ENCODE data around the gene ATF1. TPM values are rescaled to one million over a fixed set of nuclear protein-coding genes. Genes with fewer than 3 reads are reported as not detected.

The ATF1 gene
- total and polyA plus RNA-seq, 10 of the 15 experiments (the other 5 are each of a cell fraction or from before 2014, with no cell fraction given), result 15.4 to 92.0 (median 33.6) TPM

- TF ChIP-seq, protein P1, sequence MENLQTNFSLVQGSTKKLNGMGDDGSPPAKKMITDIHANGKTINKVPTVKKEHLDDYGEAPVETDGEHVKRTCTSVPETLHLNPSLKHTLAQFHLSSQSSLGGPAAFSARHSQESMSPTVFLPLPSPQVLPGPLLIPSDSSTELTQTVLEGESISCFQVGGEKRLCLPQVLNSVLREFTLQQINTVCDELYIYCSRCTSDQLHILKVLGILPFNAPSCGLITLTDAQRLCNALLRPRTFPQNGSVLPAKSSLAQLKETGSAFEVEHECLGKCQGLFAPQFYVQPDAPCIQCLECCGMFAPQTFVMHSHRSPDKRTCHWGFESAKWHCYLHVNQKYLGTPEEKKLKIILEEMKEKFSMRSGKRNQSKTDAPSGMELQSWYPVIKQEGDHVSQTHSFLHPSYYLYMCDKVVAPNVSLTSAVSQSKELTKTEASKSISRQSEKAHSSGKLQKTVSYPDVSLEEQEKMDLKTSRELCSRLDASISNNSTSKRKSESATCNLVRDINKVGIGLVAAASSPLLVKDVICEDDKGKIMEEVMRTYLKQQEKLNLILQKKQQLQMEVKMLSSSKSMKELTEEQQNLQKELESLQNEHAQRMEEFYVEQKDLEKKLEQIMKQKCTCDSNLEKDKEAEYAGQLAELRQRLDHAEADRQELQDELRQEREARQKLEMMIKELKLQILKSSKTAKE (IDR thresholded peaks at IDR 0.05; ENCODE audit: low read depth, poor library complexity, severe bottlenecking), result peak; percentile 19
- TF ChIP-seq, protein P2, sequence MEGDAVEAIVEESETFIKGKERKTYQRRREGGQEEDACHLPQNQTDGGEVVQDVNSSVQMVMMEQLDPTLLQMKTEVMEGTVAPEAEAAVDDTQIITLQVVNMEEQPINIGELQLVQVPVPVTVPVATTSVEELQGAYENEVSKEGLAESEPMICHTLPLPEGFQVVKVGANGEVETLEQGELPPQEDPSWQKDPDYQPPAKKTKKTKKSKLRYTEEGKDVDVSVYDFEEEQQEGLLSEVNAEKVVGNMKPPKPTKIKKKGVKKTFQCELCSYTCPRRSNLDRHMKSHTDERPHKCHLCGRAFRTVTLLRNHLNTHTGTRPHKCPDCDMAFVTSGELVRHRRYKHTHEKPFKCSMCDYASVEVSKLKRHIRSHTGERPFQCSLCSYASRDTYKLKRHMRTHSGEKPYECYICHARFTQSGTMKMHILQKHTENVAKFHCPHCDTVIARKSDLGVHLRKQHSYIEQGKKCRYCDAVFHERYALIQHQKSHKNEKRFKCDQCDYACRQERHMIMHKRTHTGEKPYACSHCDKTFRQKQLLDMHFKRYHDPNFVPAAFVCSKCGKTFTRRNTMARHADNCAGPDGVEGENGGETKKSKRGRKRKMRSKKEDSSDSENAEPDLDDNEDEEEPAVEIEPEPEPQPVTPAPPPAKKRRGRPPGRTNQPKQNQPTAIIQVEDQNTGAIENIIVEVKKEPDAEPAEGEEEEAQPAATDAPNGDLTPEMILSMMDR (IDR thresholded peaks at IDR 0.05 in 2 of 3, conservative IDR thresholded peaks at IDR 0.05 in 1 of 3; ENCODE audit: control insufficient read depth in 2 of 3, extremely low read depth in 1 of 3, insufficient read depth in 1 of 3, low read depth in 3 of 3, low read length in 3 of 3), result peak in 2 of 3 experiments; percentile 30 to 53; a peak in 3 of 6 replicates
- TF ChIP-seq ZNF24 (IDR thresholded peaks at IDR 0.05), result 0 out of 2 replicates have a peak, but pooled peaks have one; percentile 6
- TF ChIP-seq CREM (IDR thresholded peaks at IDR 0.05; ENCODE audit: low read depth), result peak; percentile 50
- TF ChIP-seq CREB1 (IDR thresholded peaks at IDR 0.05; ENCODE audit: low read depth), result peak; percentile 74
Observed at GRCh38 chr12:50825372-50825838, 61.5 kb downstream of the ATF1 start (continued).

- Histone ChIP-seq H3K79me2 (ENCODE audit: control insufficient read depth, insufficient read depth, low read length) (no peaks in the 10 kb centered on the region), H3K9ac (ENCODE audit: control insufficient read depth, insufficient read depth, low read length) (no peak overlapping the region), H3K27me3 (replicated peaks in 1 of 2; ENCODE audit: control insufficient read depth in 2 of 2, insufficient read depth in 2 of 2, low read length in 1 of 2) (no peaks in the 10 kb centered on the region), H3K4me3 (no peak overlapping the region), H3K36me3 (ENCODE audit: control insufficient read depth in 2 of 2, insufficient read depth in 2 of 2, low read length in 1 of 2) (no peaks in the 10 kb centered on the region), H3K4me1 (ENCODE audit: control insufficient read depth, insufficient read depth, low read length) (no peaks in the 10 kb centered on the region), H3K27ac (ENCODE audit: control insufficient read depth, insufficient read depth) (no peak overlapping the region), H3K4me2 (ENCODE audit: control insufficient read depth, insufficient read depth) (no peak overlapping the region), H2AFZ (ENCODE audit: control insufficient read depth, low read depth, low read length) (no peak overlapping the region), H4K20me1 (ENCODE audit: control insufficient read depth, insufficient read depth) (no peaks in the 10 kb centered on the region), H3K9me3 (replicated peaks; ENCODE audit: control insufficient read depth, insufficient read depth, low read length) (no peaks in the 10 kb centered on the region; the same call in 2 of the 3 replicates)
- no peak for FAIRE-seq
- ATAC-seq, result no peak
- intact Hi-C loops (cut with micrococcal nuclease; ENCODE audit: unreplicated experiment), result loop anchor here (5.0 to 10.0 kb wide), 2 partner anchors 199 to 427 kb away; partner anchors contain the start of gene SLC11A2
- in situ Hi-C loops (cut with MboI), result loop anchor here (5.0 kb wide), 1 partner anchor 164 kb away; no protein-coding TSS in a partner anchor
- BruUV-seq (replicated peaks), result no TSS peak
- ChIA-PET SMC1A (ENCODE audit: uncharacterized antibody, unreplicated experiment) (interaction anchor here (1.2 to 7.3 kb wide), 4 partner anchors 15 to 424 kb away, joined by 4 to 129 read pairs (median 18); partner anchors contain the start of gene SLC11A2), POLR2A (no interaction called here), CTCF (interaction anchor here (1.3 to 5.6 kb wide), 5 partner anchors 63 to 513 kb away, joined by 8 to 149 read pairs (median 40); partner anchors contain the start of gene SLC11A2), RAD21 (ENCODE audit: unreplicated experiment) (interaction anchor here (3.9 to 5.7 kb wide), 3 partner anchors 158 to 513 kb away, joined by 31 to 114 read pairs (median 43); partner anchors contain the start of gene SLC11A2)
- no peak for DNase-seq (ENCODE audit: low read depth, low spot score)
- WGBS (ENCODE audit: insufficient coverage, insufficient replicate concordance, low lambda C conversion rate, missing lambda C conversion rate), result 93% methylated on average over 1 of the region's 1 CpG
- TF ChIP-seq RCOR1 (conservative IDR thresholded peaks at IDR 0.05; ENCODE audit: low read depth, low read length), result no peak
- TF ChIP-seq PRDM15 (CRISPR knock-in tag; IDR thresholded peaks at IDR 0.05), result no peak
- no peak for TF ChIP-seq KLF5 (IDR thresholded peaks at IDR 0.05; ENCODE audit: partially characterized antibody)
- no peak for TF ChIP-seq ETV6 (conservative IDR thresholded peaks at IDR 0.05 in 1 of 2, IDR thresholded peaks at IDR 0.05 in 1 of 2; ENCODE audit: borderline replicate concordance in 1 of 2, low read depth in 1 of 2)
- TF ChIP-seq ATF7 (IDR thresholded peaks at IDR 0.05; ENCODE audit: low read depth), result no peak
- TF ChIP-seq CBX5 (IDR thresholded peaks at IDR 0.05; ENCODE audit: low read depth), result no peak
- TF ChIP-seq HDAC2 (IDR thresholded peaks at IDR 0.05), result no peak
- no peak for TF ChIP-seq JUND (IDR thresholded peaks at IDR 0.05; ENCODE audit: low read depth, low read length)
- TF ChIP-seq CHD4 (IDR thresholded peaks at IDR 0.05), result no peak
Observed at GRCh38 chr12:50828121-50828520, 64.2 kb downstream of the ATF1 start.

Measured in GM12878 (cell line).